Fibroblast of villous mesenchyme (primary cell): Measurements from ENCODE around the gene CHD9. TPM values are rescaled to one million over a fixed set of nuclear protein-coding genes. Genes with fewer than 3 reads are reported as not detected.
"Not testable (repeated sequence)": the region's sequence is repeated elsewhere in the genome, so short reads cannot be mapped to it uniquely, and the experiment has no call there.

Experiments used
- DNase-seq: peaks from one replicate; pipeline ENCODE4 v3.0.0-alpha.2; 2010; ENCODE audit warnings: low read depth
- H3K4me3 ChIP-seq: 2 replicates; pipeline ENCODE4 v1.5.1; 2011; ENCODE audit warnings: low read depth, mild to moderate bottlenecking, low read length
- total RNA-seq: library from RNA; depleted of rRNA; stranded (reverse); fragments of >200 nt; gene quantifications from 2 replicates; pipeline ENCODE4 v1.2.3, GENCODE V29; 2012
- TF ChIP-seq, protein P1 (sequence below): IDR thresholded peaks from 2 replicates; pipeline ENCODE4 v1.5.1; 2012; ENCODE audit warnings: low read depth, mild to moderate bottlenecking, low read length; ENCODE audit not compliant: insufficient read depth

CHD9 gene
- total RNA-seq, 1 donor, result 102 TPM

DNA sequence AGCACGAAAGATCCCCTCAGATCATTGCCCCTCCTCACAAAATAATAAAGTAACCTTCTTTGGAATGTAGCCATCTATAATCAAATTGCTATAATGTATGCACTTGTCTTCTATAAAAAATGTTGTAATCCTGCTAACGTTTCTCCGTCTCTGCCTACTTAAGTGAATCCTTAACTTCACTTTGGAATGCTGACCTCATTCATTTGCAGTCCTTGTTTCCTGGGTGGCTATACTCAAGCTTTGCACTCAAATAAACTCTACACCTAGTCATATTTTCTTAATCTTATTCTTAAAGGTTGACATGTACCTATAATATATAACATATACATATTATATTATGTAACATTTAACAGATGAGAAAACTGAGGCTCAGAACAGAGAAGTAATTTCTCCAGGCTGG, 24.8 kb upstream of the CHD9 start:
- no peak overlapping the region for H3K4me3 ChIP-seq
- no peak for DNase-seq
- TF ChIP-seq, protein P1, sequence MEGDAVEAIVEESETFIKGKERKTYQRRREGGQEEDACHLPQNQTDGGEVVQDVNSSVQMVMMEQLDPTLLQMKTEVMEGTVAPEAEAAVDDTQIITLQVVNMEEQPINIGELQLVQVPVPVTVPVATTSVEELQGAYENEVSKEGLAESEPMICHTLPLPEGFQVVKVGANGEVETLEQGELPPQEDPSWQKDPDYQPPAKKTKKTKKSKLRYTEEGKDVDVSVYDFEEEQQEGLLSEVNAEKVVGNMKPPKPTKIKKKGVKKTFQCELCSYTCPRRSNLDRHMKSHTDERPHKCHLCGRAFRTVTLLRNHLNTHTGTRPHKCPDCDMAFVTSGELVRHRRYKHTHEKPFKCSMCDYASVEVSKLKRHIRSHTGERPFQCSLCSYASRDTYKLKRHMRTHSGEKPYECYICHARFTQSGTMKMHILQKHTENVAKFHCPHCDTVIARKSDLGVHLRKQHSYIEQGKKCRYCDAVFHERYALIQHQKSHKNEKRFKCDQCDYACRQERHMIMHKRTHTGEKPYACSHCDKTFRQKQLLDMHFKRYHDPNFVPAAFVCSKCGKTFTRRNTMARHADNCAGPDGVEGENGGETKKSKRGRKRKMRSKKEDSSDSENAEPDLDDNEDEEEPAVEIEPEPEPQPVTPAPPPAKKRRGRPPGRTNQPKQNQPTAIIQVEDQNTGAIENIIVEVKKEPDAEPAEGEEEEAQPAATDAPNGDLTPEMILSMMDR, result no peak

DNA sequence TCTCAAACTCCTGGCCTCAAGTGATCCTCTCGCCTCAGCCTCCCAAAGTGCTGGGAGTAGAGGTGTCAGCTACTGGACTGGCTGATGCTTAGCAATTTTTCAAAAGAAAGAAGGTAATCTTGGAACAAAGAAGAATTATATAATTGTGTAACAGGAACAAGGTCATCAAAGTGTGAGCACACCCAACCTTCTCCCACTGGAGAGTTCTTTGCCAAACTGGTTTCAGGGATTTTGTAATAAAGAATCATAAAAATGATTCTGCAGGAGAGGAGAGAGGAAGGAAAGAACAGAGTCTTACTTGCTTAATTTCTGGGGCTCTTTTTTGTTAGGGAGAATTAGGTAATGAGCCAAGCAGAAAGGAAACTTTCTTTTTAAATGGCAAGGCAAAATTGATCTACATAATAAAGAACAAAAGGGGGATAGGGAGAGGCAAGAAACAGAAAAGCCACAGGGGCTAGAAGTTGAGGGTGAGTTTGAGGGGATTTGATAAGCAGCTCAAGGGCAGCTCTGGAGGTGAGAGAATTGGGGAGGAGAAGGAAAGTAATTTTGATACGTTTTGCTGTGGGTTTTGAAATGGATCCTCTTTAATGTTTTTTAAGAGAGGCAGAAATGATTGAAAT, 23.4 kb upstream of the CHD9 start:
- TF ChIP-seq, protein P1, result no peak
- no peak for DNase-seq

DNA sequence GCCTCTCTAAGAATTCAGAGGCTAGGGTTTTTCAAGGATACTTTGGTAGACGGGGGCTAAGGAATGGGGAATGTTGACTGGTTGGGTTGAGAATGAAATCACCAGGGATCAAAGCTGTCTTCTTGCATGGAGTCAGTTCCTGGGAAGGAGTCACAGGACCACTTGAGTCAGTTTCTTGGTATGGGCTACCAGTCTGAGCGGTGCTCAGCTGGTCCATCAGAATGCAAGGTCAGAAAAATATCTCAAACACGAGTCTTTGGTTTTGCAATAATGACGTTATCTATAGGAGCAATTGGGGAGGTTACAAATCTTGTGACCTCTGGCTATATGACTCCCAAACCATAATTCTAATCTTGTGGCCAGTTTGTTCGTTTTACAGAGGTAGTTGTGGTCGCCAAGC, 20.5 kb upstream of the CHD9 start:
- DNase-seq, result peak; percentile 66
- TF ChIP-seq, protein P1, result no peak
- no peak overlapping the region for H3K4me3 ChIP-seq

More for the DNA sequence above, 23.4 kb upstream of the CHD9 start:
- H3K4me3 ChIP-seq, result no peak overlapping the region

DNA sequence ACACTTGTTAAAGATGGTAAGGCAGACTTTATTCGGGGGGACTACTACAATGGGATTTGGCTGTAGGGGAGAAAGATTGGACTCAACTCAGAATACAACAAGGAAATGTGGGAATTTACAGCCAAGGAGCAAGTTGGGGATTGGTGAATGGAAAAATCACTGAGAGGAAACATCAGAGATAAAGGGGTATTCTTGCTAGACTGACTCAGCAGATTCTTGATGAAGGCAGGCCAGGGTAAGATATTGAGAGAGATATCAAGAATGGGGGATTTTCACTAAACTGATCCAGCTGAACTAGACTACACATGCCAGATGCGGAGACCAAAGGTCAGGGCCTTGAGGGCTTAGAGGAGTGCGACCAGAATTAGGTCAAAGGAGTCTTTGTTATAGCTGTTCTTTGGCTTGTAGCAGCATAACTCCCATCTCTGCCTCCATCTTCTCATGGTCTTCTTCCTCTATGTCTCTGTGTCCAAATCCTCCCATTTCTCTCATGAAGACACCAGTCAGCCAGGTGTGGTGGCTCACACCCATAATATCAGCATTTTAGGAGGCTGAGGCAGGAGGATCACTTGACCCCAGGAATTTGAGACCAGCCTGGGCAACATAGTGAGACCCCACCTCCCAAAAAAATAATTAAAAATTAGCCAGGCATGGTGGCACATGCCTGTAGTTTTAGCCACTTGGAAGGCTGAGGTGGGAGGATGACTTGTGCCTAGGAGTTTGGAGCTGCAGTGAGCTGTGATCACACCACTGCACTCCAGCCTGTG, 19.4 kb upstream of the CHD9 start:
- TF ChIP-seq, protein P1, result no peak
- no peak for DNase-seq
- no peak overlapping the region for H3K4me3 ChIP-seq

DNA sequence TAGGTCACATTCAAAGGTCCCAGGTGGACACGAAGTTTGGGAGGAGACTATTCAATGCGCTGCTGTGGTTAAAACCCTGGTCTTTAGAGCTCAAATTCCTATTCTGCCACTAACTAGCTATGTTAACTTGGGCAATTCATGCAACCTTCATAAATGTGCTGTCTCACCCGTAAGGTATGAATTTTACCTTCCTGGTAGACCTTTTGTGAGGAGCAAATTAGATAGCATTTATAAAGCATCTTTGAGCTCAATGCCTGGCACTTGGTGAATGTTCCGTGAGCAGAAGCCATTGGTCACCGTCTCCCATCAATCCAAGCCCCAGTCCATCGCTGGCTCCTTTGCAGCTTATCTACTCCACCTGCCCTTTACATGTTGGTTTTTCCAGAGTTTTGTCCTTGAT, 18.7 kb upstream of the CHD9 start:
- no peak for DNase-seq
- H3K4me3 ChIP-seq, result no peak overlapping the region
- TF ChIP-seq, protein P1, result no peak

DNA sequence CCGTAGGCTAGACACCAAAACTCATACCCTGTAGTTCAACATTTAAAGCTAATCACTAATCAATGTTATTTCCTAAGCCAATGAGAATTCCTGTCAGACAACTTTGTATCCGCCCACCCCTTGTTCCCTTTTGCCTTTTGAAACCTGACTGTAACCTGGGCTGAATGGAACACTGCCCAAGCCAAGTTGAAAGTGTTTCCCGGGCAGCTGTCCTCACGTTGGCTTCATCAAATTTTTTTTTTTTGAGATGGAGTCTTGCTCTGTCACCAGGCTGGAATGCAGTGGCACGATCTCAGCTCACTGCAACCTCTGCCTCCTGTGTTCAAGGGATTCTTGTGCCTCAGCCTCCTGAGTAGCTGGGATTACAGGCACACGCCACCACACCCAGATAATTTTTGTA, 18.1 kb upstream of the CHD9 start:
- DNase-seq, H3K4me3 ChIP-seq: not testable (repeated sequence)

DNA sequence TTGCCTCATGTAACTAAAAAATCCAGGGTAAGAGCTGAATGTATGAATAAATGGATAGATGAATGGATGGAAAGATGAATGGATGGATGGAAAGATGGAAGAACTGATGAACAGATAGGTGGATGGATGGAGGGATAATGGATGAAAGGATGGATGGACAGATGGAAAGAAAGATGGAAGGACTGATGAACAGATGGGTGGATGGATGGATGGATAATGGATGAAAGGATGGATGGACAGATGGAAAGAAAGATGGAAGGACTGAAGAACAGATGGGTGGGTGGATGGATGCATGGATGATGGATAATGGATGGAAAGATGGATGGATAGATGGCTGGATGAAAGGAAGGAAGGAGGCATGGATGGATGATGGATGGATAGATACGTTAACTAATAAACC, 14.0 kb upstream of the CHD9 start:
- no peak overlapping the region for H3K4me3 ChIP-seq
- TF ChIP-seq, protein P1, result no peak
- DNase-seq, result no peak
